Muscle of arm (tissue), 12 donors: Measurements from ENCODE around the gene AP3D1. TPM values are rescaled to one million over a fixed set of nuclear protein-coding genes. Genes with fewer than 3 reads are reported as not detected.

Source experiments
- DNase-seq: peaks from one replicate; pipeline ENCODE4 v3.0.0-alpha.2; 2013
- polyA plus RNA-seq, 12 donors: library from polyadenylated mRNA; unstranded; fragments of 120-200 nt; gene quantifications; one replicate each; pipeline ENCODE4 v1.2.1, GENCODE V29; 2013; ENCODE audit not compliant: insufficient read length in 12 of 12

Gene AP3D1
- polyA plus RNA-seq, 12 donors, result 32.3 to 77.2 (median 59.1) TPM; not detected in 1

- DNase-seq, result no peak
These were observed 33.1 kb upstream of the AP3D1 start for GRCh38 chr19:2184422-2184975.

- DNase-seq, result peak; percentile 43
These were observed 30.2 kb upstream of the AP3D1 start for GRCh38 chr19:2181633-2181997.

GRCh38 chr19:2180881-2181632 is 29.7 kb upstream of the AP3D1 start:
- peak; percentile 20 for DNase-seq

- DNase-seq, result no peak
These were observed 28.7 kb upstream of the AP3D1 start for GRCh38 chr19:2180114-2180513.

DNA sequence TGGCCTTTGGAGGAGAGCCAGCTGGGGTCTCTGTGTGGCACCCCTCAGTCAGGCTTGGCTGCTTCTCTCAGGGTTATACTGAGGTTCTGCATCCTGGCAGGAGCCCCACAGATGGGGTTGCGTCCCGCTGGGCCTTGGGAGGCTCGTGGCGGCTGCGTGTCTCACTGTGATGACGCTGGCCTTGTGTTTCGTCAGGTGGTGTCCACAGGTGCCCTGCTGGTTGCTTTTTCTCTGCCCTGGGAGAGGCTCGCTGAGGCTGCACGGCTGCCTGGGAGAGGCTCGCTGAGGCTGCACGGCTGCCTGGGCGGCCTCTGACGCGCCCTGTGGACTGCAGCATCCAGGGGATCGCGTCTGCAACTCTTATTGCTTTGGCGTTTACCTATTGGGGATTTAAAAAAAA is 27.7 kb upstream of the AP3D1 start:
- DNase-seq, result no peak

DNA sequence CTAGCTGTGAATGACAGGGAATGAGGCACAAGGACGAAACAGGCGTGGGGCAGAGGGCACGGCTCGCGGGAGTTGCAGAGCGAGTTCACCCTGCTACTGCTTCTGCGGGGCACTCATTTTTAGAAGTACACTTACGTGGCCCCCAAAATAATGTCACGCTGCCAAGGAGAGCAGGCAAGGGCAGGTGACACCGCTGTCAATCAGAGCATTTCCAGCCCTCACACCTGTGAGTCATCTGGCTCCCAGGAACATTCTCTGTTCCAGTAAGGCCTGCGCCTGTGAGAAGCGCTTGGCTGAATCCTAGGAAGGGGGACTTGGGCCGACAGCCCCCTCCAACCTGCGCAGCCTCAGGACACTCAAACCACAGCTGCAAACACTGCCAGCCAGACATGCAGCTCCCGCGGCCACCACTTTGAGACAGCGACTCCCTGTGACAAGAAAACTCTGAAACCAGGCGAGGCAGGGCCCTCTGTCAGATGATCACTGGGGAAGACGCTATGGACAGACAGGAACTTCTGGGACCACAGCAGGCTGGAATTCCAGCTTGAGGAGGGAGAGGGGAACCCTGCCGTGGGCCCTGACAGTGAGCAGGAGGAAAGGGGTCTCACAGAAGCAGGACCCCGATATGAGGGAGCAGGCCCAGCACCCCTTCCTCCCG is 25.1 kb upstream of the AP3D1 start:
- DNase-seq, result no peak

- DNase-seq, result no peak
These were observed 24.4 kb upstream of the AP3D1 start for GRCh38 chr19:2175742-2176141.

DNA sequence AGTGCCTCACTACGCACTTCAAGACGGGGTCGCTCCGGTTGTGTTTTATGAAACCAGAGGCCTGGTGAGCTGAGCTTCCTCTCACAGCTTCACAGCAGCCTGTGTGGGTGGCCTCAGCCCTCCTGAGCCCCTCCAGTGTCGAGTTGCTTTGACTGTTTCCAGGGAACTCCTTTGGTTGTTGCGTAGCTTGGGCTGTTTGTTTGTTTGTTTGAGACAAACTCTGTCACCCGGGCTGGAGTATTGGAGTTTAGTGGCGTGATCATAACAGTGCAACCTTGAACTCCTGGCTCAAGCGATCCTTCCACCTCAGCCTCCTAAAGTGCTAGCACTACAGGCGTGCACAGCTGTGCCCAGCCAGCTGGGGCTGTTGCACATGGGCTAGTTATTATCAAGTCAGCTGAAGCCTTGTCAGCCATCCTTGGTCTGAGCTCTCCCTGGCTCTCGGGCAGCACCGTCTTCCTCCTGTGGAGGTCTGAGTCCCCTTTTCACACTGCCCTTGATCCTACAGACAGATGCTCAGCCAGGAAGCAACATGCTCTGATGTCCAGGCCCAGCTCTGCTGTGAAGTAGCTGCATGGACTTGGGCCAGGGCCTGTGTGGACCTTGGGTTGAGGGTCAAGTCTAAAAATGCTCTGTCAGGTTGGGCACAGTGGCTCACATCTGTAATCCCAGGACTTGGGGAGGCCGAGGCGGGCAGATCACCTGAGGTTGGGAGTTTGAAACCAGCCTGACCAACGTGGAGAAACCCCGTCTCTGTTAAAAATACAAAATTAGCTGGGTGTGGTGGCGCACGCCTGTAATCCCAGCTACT is 22.6 kb upstream of the AP3D1 start:
- DNase-seq, result no peak

DNA sequence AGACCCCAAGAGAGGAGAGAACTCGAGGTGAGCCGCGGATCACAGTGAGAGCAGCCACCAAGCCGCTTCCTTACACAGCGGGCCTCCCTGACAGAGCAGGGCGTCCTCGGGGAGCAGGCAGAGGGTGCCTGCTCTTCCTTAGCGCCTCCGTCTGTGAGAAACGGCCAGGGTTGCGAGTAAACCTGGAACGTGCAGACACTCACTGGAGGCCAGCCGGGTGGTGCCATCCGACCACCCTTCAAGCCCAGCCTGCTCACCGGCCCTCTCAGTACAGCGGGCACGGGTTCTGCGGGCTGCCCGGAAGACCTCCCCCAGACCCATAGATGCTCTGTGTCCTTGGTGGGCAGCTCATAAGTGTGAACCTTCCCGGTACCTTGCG is 22.0 kb upstream of the AP3D1 start:
- no peak for DNase-seq

DNA sequence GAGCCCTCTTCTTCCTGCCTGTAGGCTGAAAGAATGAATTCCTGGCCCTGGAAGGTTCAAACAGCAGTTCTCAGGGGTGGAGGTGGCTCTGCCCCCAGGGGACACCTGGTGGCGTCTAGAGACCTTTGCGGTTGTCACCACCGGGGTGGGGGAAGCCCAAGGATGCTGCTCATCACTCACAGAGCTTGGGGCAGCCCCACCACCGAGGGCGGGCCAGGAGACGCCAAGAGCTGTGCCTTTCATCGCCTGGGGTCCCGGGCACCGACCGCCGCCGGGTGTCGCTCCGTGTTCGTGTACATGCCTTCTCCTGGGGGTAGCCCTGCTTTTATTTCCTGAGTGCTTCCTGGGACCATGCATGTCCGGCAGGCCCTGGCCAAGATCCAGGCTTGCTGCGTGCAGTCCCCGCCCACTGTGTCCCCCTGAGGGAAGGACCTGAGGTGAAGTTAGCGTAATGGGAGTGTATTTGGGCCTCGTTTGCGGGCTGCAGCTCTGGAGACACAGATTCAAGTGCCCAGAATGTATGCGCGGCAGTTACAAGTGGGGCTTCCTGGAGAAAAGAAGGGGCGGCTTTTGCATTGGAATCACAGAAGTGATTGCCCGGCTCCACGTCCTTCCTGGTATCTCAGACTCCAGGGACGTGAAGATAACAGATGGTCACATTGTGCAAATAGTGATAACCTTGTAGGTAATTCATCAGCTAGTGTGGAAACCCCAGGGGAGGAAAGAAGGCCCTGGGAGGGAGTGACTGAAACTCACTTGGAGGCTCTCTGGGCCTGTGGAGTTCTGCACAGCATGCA is 20.2 kb upstream of the AP3D1 start:
- peak; percentile 30 for DNase-seq

- no peak for DNase-seq
These were observed 19.6 kb upstream of the AP3D1 start for GRCh38 chr19:2170987-2171348.

DNA sequence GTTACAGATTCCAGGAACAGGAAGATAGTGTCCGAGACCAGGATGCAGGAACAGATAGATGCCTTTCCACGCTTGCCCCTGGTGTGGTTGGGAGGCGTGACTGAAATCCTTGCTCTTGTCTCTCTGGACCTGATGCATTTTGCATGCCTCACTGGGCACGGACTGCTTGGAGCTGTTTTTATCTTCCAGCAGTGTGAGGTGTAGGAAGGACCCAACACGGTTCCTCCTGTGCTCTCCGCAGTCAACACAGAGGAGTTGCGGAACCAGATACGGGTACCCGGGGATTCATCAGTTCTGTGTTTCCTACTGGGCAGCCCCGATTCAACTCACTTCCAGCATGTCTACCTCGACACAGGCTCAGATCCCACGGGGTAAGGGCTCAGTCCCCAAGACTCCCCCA is 18.9 kb upstream of the AP3D1 start:
- no peak for DNase-seq

GRCh38 chr19:2168619-2169424 is 17.5 kb upstream of the AP3D1 start:
- peak; percentile 82 for DNase-seq

DNA sequence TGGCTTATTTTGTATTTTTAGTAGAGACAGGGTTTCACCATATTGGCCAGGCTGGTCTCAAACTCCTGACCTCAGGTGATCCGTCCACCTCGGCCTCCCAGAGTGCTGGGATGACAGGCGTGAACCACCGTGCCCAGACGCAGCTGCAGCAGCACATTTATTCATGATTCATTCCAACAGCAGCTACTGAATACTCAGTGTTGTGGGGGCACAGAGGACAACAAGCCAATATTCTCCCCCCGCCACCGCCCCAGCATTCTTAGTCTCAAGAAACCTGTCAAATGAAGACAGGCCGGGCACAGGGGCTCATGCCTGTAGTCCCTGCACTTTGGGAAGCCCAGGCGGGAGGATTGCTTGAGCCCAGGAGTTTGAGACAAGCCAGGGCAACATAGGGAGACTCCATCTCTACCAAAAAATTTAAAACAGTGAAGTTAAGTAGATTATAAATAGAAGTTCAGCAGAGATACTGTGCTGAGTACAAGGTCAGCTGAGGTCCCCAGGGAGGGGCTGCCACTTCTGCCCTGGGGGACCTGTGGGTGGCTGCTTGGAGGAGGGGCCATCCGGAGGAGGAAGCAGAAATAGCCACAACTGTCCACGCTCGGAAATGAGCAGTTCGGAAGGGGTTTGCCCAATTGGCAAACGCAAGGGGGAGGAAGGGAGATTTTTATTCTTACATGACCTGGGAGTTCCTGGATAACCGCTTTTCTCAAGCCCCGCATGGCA is 16.7 kb upstream of the AP3D1 start:
- no peak for DNase-seq

DNA sequence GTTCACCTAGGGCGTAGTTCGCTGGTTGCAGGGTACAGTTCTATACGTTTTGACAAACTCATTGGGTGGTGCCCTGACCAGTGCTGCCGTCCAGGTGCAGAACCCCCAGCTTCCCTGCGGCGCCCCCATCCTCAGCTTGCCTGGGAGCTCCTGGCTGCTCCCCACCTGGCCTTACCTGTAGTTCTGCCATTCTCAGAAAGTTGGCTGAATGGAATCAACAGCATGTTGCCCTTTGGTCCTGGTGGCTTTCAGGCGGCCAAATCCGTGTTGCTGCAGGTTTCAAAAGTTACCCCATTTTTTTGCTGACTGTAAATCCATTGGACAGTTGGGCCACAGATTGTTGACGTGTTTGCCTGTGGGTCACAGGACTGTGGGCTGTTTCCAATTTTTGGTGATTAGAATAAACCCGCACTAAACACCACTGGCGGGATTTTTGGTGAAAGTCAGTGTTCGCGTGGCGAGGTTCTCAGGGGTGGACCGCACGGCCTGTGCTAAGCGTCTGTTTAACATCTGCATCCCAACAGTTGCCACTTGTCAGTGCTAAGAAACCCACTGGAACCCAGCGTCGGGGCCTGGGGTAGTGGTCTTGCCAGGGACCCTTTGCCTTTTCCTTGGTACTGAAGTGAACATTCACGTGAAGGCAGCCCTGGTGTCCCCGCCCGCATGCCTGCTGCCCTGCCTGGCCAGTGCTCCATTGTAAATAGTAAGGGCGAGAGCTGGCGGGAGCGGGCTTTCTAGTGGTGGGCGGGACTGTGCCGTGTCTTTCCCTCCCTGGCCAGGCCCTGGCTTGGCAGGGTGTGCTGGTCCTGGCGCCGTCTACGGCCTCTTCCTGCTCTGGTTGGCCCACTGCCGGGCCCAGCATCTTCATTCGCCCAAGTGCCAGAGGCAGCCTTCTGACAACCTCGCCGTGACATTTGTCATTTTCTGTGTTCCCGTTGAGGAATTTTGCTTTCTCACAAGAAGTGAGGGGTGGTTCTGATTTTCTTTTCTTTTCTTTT is 15.7 kb upstream of the AP3D1 start:
- peak; percentile 51 for DNase-seq

DNA sequence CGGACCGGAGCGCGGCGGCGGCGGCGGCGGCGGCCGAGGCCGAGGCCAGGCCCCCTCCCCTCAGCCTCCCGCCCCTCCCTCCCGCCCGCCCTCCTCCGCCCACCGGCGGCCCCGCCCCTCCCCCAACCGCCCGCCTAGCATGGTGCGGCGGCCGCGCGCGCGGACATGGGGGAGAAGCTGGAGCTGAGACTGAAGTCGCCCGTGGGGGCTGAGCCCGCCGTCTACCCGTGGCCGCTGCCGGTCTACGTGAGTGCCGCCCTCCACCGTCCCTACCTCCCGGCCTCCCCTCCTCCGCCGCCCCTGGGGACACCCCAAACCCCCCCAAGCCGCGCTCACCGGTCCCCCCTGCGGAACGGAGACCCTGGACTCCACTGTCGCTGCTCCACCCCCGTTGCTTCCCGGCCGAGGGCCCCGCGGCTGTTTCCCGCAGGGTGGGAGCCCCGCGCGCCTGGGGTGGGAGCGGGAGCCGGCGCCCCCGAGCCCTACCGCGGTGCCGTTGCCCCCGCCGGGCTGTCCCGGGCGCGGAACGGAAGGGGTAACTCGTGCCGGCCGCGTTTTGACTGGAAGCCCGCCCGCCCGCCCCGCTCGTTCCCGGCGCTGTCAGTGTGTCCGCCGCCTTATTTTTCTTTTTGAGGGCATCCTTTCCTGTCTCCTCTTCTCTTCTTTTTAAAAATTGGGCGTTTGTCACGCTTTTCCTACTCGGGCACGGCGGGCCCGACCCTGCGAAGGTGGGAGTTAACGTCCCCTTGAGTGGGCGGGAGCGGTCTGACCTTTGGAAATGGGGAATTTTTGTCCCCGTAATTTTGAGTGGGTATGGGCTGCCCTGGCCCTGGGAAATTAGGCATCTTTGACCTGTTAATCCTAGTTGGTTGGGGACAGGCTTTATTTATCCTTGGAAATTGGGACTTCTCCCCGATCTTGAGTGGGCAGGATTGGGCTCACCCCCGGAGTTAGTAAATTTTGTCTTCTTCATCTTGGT is 12.9 kb upstream of the AP3D1 start:
- DNase-seq, result peak; percentile 48

GRCh38 chr19:2160379-2160778 is 9.0 kb upstream of the AP3D1 start:
- no peak for DNase-seq

DNA sequence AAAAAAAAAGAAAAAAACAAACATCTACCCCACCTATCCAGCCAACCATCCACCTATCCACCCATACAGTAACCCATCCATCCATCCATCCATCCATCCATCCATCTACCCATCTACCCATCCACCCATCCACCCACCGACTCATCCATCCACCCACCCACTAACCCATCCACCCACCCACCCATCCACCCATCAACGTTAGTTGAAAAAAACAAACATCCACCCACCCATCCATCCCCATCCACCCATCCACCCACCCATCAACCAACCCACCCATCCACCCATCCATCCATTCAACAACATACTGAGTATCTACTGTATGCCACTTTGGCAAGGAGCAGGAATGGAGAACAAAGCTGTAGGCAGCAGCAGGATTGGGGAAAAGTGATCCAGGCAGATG is 6.1 kb upstream of the AP3D1 start:
- DNase-seq, result no peak
